ENCODE results near the gene RHBDD3. TPM values are rescaled to one million over a fixed set of nuclear protein-coding genes. Genes with fewer than 3 reads are reported as not detected.

RHBDD3 gene
- polyA plus RNA-seq (ENCODE audit: insufficient read length): 25.4 TPM
- long read RNA-seq, donor 1, transcript RHBDD3-206 (3 exons, 999 nt): major isoform, 10 of 21 reads
- long read RNA-seq, donor 1, partial matches to known transcripts: 7 of 21 reads
- long read RNA-seq, donor 1, other reads (novel, unspliced or antisense): 0 of 21 reads
- long read RNA-seq, donor 2, transcript RHBDD3-206 (3 exons, 999 nt): major isoform, 7 of 15 reads
- long read RNA-seq, donor 2, partial matches to known transcripts: 5 of 15 reads
- long read RNA-seq, donor 2, other reads (novel, unspliced or antisense): 0 of 15 reads
- long read RNA-seq, donor 3, partial matches to known transcripts: 0 of 5 reads
- long read RNA-seq, donor 3, other reads (novel, unspliced or antisense): 0 of 5 reads
- long read RNA-seq, donor 4, partial matches to known transcripts: 0 of 1 reads
- long read RNA-seq, donor 4, other reads (novel, unspliced or antisense): 0 of 1 reads
- long read RNA-seq, donor 5, transcript RHBDD3-201 (7 exons, 1,794 nt): major isoform, 13 of 19 reads
- long read RNA-seq, donor 5, transcript RHBDD3-206 (3 exons, 999 nt): minor isoform, 6 of 19 reads
- long read RNA-seq, donor 5, partial matches to known transcripts: 0 of 19 reads
- long read RNA-seq, donor 5, other reads (novel, unspliced or antisense): 0 of 19 reads
- long read RNA-seq, donor 6, transcript RHBDD3-206 (3 exons, 999 nt): major isoform, 11 of 18 reads
- long read RNA-seq, donor 6, transcript RHBDD3-201 (7 exons, 1,794 nt): minor isoform, 6 of 18 reads
- long read RNA-seq, donor 6, partial matches to known transcripts: 0 of 18 reads
- long read RNA-seq, donor 6, other reads (novel, unspliced or antisense): 0 of 18 reads
- long read RNA-seq, donor 7, transcript RHBDD3-206 (3 exons, 999 nt): major isoform, 11 of 25 reads
- long read RNA-seq, donor 7, transcript RHBDD3-201 (7 exons, 1,794 nt): minor isoform, 9 of 25 reads
- long read RNA-seq, donor 7, partial matches to known transcripts: 5 of 25 reads
- long read RNA-seq, donor 7, other reads (novel, unspliced or antisense): 0 of 25 reads
- long read RNA-seq, donor 8, partial matches to known transcripts: 0 of 4 reads
- long read RNA-seq, donor 8, other reads (novel, unspliced or antisense): 0 of 4 reads

DNA sequence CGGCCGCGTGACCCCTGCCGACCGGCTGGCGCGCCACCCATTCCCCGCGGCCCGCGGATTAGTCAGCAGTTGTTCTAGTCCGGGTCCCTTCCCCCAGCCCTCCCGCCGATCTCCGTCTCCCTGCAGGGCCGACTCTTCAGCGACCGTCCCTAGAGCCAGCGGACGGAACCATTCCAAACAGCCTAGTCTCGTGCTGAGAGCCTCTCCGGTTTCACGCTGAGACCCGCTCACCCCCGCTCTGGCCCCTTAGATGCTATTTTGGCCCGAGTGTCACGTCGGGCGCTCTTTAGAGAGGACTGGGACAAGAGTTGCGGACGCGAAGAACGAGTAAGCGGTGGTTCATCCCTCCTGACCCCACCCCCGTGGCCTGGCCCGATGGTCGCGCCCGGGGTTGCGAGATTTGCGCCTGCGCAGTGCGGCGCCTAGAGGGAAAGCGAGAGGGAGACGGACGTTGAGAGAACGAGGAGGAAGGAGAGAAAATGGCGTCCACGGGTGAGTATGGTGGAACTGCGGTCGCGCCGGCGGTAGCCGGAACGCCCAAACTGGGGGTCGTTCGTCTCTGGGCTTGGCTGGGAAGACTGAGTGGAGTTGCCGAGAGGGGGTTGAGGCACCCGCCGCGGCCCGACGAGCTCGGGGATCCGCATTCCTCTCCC is at the start of gene RHBDD3, which contains the start of gene EWSR1:
RHBDD3 (minus strand) TSS at position 124 of the 653 bp plus-strand sequence. CDS start 2,355 bp downstream, outside the sequence.
EWSR1 (plus strand) TSS at position 411 of the 653 bp plus-strand sequence; CDS start at position 480, 69 bp downstream.
- peak; percentile 96 for DNase-seq

- DNase-seq: no peak
These were observed 48.5 kb upstream of the RHBDD3 start for GRCh38 chr22:29316141-29316828.

DNA sequence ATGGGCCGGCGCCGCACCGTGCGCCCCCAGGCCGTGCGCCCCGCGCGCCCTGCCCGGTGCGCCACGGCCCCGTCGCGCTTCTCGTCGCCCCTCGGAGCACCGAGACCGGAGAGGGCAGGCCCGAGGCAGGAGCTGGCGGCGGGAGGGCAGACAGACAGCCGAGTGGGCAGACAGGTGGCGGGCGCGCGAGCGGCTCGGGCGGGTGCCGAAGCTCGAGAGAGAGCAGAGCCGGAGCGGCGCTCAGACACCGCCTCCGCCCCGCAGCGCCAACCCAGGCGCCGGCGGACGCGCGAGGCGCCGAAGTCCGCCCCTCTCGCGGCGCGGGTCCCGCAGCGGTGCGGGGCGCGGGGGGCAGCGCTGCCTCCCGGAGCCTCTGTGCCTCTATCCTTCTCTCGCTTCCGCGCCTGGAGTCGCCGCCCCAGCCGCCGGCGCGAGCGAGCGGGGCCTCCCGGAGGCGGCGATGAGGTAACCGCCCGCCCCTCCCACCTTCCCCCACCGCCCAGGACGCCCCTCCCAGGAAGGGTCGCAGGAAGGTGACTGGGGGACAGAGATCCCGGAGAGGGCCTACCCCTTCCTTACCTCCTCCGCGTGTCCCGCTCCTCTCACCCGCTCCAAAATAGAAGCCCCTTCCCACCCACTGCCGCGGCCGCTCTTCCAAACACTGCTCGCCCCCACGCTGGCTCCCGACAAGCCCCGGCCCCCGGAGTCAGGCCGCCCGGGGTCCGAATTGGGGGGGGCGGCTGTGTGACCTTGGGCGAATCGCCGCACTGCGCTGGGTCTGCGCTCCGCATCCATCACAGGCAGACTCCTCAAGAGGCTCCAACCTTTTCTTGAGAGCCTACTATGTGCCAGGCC is 47.7 kb upstream of the RHBDD3 start, which contains the start of gene RASL10A:
RASL10A (minus strand) TSS at position 412 of the 855 bp plus-strand sequence. CDS start 451 bp downstream, outside the sequence.
- no peak for DNase-seq

DNA sequence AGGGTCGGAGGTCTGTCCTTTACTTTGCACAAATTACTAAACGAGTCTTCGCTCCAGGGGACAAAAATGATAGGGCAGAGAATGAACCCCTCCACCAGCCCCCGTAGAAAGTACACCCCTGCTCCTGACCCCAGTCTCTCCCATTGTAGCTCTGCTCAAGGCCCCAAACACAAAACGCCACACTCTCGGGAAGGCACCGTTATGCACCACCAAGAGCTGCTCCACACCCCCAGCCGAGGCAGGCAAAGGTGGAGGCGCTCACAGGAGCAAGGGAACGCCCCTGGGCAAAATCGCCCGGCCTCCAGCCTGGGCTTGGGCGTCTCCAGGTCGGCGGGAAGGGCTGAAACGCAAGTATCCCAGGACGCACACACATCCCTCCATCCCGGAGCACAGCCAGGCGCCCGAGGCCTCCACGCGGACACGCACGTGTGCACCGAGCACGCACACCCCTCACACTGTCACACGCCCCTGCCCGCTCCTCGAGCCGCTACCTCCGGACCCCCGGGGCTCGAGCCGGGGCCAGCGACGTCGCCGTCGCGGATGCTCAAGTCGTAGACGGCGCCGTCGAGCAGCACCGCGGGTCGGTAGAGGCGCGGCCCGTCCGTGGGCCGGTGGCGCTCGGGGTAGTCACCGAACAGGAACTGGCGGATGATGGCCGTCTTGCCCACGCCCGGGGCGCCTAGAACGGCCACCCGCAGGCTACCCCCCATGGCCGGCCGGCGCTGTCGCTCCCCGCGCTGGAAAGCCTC is 46.9 kb upstream of the RHBDD3 start:
- DNase-seq: no peak

GRCh38 chr22:29313576-29314466 is 46.0 kb upstream of the RHBDD3 start:
- no peak for DNase-seq

DNA sequence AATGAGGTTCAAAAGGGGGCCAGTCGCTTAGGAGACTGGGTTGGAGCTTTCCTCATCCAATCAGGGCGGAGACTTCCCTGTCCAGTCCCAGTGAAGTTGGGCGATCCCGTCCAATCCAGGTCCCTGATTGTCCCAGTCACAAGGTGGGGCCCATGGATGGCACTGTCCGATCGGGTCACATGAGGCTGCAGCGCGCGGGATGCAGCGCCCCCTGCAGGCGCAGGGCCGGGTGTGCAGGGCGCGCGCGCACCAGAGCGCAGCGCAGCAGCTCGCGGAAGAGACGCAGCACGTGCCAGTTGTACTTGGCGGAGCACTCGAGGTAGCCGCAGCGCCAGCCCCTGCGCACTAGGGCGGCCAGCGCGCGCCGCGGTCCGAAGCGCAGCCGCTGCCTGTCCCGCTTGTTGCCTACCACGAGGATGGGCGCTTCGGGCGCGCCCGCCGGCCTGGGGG is 45.4 kb upstream of the RHBDD3 start:
- DNase-seq: no peak

DNA sequence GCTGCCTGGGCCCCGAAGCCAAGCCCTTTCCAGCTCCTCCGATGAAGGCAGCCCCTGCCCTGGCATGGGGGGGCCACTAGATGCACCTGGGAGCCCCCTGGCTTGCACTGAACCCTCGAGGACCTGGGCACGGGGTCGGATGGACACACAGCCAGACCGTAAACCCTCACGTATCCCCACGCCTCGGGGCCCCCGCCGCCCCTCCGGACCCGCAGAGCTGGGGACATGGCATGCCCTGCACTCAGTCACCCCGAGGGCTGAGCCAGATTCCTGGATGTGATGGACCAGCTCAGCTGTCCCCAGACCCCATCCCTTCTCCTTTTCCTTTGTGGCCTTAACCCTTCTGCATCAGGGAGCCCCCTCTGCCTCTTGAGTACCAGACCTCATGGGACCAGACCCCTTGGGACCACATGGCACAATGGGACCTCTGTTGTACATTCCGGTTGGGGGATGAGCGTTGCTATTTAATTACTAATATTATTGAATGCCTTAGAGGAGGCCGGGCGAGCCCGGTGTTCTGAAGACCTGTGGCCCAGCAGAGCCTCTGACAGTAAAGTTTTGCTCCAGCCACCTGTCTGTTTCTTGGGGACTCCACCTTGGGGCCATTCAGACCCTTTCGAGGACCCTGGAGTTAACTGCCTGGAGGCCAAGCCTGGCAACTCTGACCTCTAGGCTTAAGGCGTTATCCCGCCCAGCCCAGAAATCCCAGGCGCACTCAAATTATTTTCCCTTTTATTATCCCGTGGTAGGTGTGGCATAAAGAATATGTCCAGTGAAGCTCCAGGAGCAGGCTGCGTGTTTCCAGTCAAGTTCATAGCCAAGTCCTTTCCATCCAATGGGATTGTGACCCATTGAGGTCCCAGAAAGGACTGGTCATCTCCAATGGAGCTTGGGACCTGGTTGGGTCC is 44.7 kb upstream of the RHBDD3 start:
- no peak for DNase-seq

DNA sequence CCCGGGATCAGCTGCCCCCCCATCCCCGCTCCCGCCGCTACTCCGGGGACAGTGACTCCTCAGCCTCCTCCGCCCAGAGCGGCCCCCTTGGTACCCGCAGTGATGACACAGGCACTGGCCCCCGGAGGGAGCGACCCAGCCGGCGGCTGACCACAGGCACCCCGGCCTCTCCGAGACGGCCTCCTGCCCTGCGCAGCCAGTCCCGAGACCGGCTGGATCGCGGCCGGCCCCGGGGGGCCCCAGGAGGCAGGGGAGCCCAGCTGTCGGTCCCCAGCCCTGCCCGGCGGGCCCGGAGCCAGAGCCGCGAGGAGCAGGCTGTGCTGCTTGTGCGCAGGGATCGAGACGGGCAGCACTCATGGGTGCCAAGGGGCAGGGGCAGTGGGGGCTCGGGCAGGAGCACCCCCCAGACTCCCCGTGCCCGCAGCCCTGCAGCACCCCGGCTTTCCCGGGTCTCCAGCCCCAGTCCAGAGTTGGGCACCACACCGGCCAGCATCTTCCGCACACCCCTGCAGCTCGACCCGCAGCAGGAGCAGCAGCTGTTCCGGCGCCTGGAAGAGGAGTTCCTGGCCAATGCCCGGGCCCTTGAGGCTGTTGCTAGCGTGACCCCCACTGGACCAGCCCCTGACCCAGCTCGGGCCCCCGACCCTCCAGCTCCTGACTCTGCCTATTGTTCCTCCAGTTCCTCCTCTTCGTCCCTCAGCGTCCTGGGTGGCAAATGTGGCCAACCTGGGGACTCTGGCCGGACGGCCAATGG is 43.9 kb upstream of the RHBDD3 start:
- no peak for DNase-seq

DNA sequence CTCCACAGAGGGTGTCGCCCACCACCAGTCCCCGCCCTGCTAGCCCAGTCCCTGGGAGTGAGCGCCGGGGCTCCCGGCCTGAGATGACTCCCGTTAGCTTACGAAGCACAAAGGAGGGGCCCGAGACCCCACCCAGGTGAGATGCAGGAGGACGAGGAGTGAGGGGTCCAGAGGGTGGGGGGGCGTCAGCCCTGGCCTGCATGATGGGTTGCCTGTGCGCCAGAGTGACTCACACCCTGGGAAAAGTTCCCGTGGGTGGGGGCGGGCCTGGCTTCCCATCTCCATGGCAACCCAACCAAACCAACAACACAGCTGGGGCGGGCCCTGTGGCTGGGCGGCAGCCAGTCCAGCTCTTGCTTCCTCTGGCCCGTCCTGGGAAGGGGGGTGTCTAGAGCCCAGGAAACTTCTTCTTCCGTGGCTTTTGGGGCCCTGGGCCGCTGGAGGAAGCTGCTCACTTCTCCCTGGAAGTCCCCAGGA is 43.1 kb upstream of the RHBDD3 start:
- peak; percentile 87 for DNase-seq

DNA sequence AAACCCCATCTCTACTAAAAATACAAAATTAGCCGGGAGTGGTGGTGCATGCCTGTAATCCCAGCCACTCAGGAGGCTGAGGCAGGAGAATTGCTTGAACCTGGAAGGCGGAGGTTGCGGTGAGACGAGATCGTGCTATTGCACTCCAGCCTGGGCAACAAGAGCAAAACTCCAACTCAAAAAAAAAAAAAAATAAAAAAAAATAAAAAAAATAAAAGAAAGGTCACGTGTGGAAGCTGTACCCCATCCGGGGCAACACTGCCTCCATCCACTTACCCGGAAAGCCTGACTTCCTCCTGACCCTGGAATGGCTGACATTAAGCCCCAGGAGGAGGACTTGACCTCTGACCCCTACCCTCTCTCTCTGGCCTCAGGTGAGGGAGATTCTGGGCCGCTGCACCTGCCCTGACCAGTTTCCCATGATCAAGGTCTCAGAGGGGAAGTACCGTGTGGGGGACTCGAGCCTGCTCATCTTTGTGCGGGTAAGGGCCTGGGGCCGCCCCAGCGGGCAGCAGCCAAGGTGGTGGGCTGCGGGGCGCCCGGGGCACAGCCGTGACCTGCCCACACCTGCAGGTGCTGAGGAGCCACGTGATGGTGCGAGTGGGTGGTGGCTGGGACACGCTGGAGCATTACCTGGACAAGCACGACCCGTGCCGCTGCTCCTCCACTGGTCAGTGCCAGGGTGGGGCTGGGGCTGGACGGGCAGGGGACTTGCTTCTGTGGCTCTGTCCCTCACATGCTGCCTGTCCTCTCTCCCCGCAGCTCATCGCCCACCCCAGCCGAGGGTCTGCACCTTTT is 42.5 kb upstream of the RHBDD3 start:
- DNase-seq: no peak

GRCh38 chr22:29309332-29310064 is 41.7 kb upstream of the RHBDD3 start:
- no peak for DNase-seq

DNA sequence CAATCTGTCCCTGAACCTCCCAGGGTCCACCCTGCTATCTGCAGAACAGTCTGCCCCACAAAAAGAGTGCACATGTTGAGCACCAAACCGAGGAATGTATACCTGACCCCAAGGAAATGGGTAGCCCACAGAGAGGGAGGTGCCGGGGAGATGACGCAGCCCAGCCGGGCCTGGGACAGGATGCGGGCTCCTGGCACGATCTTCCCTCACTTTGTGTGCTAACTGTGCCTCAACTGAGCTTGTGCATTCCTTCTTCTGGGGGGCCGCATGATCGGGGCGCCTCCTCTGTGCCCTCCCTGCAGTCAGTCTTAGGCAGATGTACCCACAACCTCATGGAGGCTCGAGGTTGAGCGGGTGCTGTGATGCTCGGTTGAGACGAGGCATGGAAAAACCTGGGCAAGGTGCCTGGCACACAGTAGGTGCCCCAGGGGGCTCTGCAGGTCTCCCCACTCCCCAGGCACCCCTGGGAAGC is 41.0 kb upstream of the RHBDD3 start:
- no peak for DNase-seq

DNA sequence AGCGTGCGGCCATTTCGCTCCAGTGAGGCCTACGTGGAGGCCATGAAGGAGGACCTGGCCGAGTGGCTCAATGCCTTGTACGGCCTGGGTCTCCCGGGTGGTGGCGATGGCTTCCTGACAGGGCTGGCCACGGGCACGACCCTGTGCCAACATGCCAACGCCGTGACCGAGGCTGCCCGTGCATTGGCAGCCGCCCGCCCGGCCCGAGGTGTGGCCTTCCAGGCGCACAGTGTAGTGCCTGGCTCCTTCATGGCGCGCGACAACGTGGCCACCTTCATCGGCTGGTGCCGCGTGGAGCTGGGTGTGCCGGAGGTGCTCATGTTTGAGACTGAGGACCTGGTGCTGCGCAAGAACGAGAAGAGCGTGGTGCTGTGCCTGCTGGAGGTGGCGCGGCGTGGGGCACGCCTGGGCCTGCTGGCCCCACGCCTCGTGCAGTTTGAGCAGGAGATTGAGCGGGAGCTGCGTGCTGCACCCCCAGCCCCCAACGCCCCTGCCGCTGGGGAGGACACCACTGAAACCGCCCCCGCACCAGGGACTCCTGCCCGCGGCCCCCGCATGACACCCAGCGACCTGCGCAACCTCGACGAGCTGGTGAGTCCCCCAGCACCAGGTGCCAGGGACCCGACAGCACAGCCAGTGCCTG is 40.5 kb upstream of the RHBDD3 start:
- no peak for DNase-seq

All from left kidney (tissue), 8 donors.